Astrocyte (in vitro differentiated cells and primary cell): Measurements from ENCODE around the gene OPCML. TPM values are rescaled to one million over a fixed set of nuclear protein-coding genes. Genes with fewer than 3 reads are reported as not detected.

ENCODE experiments used
- DNase-seq: peaks from one replicate; pipeline ENCODE4 v3.0.0-alpha.2; 2010; ENCODE audit warnings: low read depth
- FAIRE-seq: peaks from 2 replicates; lab custom pipeline; 2011; peaks lifted over from hg19 to GRCh38; lab: Jason Lieb, UNC
- H2AFZ ChIP-seq: 2 replicates; pipeline ENCODE4 v1.6.0; 2012; ENCODE audit warnings: low read depth, low read length, inconsistent platforms
- H3K27ac ChIP-seq: 2 replicates; pipeline ENCODE4 v1.5.1; 2011; ENCODE audit warnings: low read depth, low read length, inconsistent platforms
- H3K27me3 ChIP-seq: 2 replicates; pipeline ENCODE4 v1.6.0; 2011; ENCODE audit warnings: low read length, inconsistent platforms; ENCODE audit not compliant: insufficient read depth
- H3K36me3 ChIP-seq: 2 replicates; pipeline ENCODE4 v1.5.1; 2011; ENCODE audit warnings: low read length, inconsistent platforms; ENCODE audit not compliant: insufficient read depth
- H3K4me1 ChIP-seq: 2 replicates; pipeline ENCODE4 v1.5.1; 2011; ENCODE audit warnings: low read length, inconsistent platforms; ENCODE audit not compliant: insufficient read depth
- H3K4me2 ChIP-seq: 2 replicates; pipeline ENCODE4 v1.6.0; 2012; ENCODE audit warnings: low read length, inconsistent platforms
- H3K4me3 ChIP-seq: 2 replicates; pipeline ENCODE4 v1.5.1; 2011; ENCODE audit warnings: low read depth, mild to moderate bottlenecking, low read length, inconsistent platforms; ENCODE audit not compliant: insufficient read depth
- H3K79me2 ChIP-seq: 2 replicates; pipeline ENCODE4 v1.6.0; 2012; ENCODE audit warnings: mild to moderate bottlenecking, low read length, inconsistent platforms; ENCODE audit not compliant: insufficient read depth
- H3K9ac ChIP-seq: 2 replicates; pipeline ENCODE4 v1.6.0; 2012; ENCODE audit warnings: mild to moderate bottlenecking, low read length, inconsistent platforms
- H3K9me3 ChIP-seq: 2 replicates; pipeline ENCODE4 v1.5.1; 2012; ENCODE audit warnings: low read depth, mild to moderate bottlenecking, low read length, inconsistent platforms; ENCODE audit not compliant: insufficient read depth
- H4K20me1 ChIP-seq: 2 replicates; pipeline ENCODE4 v1.6.0; 2012; ENCODE audit warnings: low read length, inconsistent platforms; ENCODE audit not compliant: insufficient read depth
- H3K27ac Mint-ChIP-seq: one replicate; pipeline ENCODE4 v1.8.0; 2021; ENCODE audit warnings: mild to moderate bottlenecking, mixed read lengths; ENCODE audit not compliant: unreplicated experiment
- H3K27me3 Mint-ChIP-seq: one replicate; pipeline ENCODE4 v1.8.0; 2021; ENCODE audit warnings: low read depth, mixed read lengths; ENCODE audit not compliant: unreplicated experiment
- H3K36me3 Mint-ChIP-seq: one replicate; pipeline ENCODE4 v1.8.0; 2021; ENCODE audit warnings: low read depth, mixed read lengths; ENCODE audit not compliant: unreplicated experiment
- H3K4me1 Mint-ChIP-seq: one replicate; pipeline ENCODE4 v1.8.0; 2021; ENCODE audit warnings: low read depth, mixed read lengths; ENCODE audit not compliant: unreplicated experiment
- H3K4me3 Mint-ChIP-seq: one replicate; pipeline ENCODE4 v1.8.0; 2021; ENCODE audit warnings: mild to moderate bottlenecking, moderate library complexity, mixed read lengths; ENCODE audit not compliant: unreplicated experiment
- H3K9me3 Mint-ChIP-seq: one replicate; pipeline ENCODE4 v1.8.0; 2021; ENCODE audit warnings: mild to moderate bottlenecking, mixed read lengths; ENCODE audit not compliant: unreplicated experiment
- CTCF ChIP-seq: IDR thresholded peaks from 2 replicates; pipeline ENCODE4 v1.5.1; 2011; ENCODE audit warnings: low read depth, mild to moderate bottlenecking, inconsistent platforms, low read length, moderate library complexity; ENCODE audit not compliant: insufficient read depth
- EZH2 ChIP-seq: IDR thresholded peaks from 2 replicates; pipeline ENCODE4 v1.6.1; 2012; ENCODE audit warnings: mild to moderate bottlenecking, low read length, inconsistent platforms; ENCODE audit not compliant: insufficient read depth
- total RNA-seq: library from RNA; stranded (reverse); gene quantifications from 2 replicates; pipeline ENCODE4 v1.2.1, GENCODE V29; 2021

Gene OPCML
- total RNA-seq, 1 donor from 2014 or later: 7.9 TPM

GRCh38 chr11:133206313-133207005 is 325.8 kb downstream of the OPCML start:
- Mint-ChIP-seq H3K9me3 (peaks cover 1% of the 10 kb centered on the region), H3K27ac (no peak overlapping the region), H3K36me3 (no peaks in the 10 kb centered on the region), H3K4me3 (no peak overlapping the region), H3K27me3 (peaks cover 8% of the 10 kb centered on the region), H3K4me1 (no peaks in the 10 kb centered on the region)
- no peak overlapping the region for H3K27ac ChIP-seq
- DNase-seq (no peak), FAIRE-seq (no peak)
- no peak overlapping the region for H2AFZ ChIP-seq
- no peaks in the 10 kb centered on the region for H3K4me1 ChIP-seq
- H3K9ac ChIP-seq: no peak overlapping the region
- H3K9me3 ChIP-seq: no peaks in the 10 kb centered on the region
- no peaks in the 10 kb centered on the region for H3K27me3 ChIP-seq
- no peaks in the 10 kb centered on the region for H3K36me3 ChIP-seq
- TF ChIP-seq CTCF: no peak
- no peak for TF ChIP-seq EZH2
- no peak overlapping the region for H3K4me2 ChIP-seq
- H4K20me1 ChIP-seq: no peaks in the 10 kb centered on the region
- H3K4me3 ChIP-seq: no peak overlapping the region
- H3K79me2 ChIP-seq: no peaks in the 10 kb centered on the region

DNA sequence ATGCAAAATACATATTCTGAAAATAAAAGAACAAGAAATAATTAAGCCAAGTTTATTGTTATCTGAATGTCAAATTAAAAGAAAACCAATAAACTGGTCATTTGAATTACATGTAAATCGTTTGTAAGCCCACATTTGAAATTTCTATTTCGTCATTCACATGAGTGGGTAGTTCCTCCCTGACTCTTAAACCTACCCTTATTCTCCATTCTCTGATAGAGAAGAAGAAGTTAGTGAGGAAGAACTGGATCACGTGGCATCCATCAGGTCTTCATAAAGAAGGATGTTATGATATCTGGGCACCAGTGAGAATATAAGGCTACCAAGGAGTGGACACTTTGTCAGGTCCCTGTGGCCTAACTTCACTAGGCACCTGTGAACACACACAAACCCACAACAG is 328.1 kb downstream of the OPCML start:
- Histone ChIP-seq H3K9me3 (no peaks in the 10 kb centered on the region), H3K4me2 (no peak overlapping the region), H3K9ac (no peak overlapping the region), H3K4me1 (no peaks in the 10 kb centered on the region), H4K20me1 (no peaks in the 10 kb centered on the region), H3K27me3 (no peaks in the 10 kb centered on the region), H2AFZ (no peak overlapping the region), H3K27ac (no peak overlapping the region), H3K4me3 (no peak overlapping the region), H3K36me3 (no peaks in the 10 kb centered on the region), H3K79me2 (no peaks in the 10 kb centered on the region)
- no peak for TF ChIP-seq CTCF
- TF ChIP-seq EZH2: no peak
- Mint-ChIP-seq H3K36me3 (no peaks in the 10 kb centered on the region), H3K27ac (no peak overlapping the region), H3K9me3 (peaks cover 1% of the 10 kb centered on the region), H3K4me1 (no peaks in the 10 kb centered on the region), H3K4me3 (no peak overlapping the region), H3K27me3 (peaks cover 3% of the 10 kb centered on the region)
- FAIRE-seq (no peak), DNase-seq (no peak)

GRCh38 chr11:133202816-133203215 is 329.5 kb downstream of the OPCML start:
- peaks cover 1% of the 10 kb centered on the region for H3K9me3 Mint-ChIP-seq
- H3K27me3 Mint-ChIP-seq: peaks cover 3% of the 10 kb centered on the region
- H3K9ac ChIP-seq: no peak overlapping the region

More at GRCh38 chr11:133202816-133203215, 329.5 kb downstream of the OPCML start:
- Mint-ChIP-seq H3K4me3 (no peak overlapping the region), H3K36me3 (no peaks in the 10 kb centered on the region), H3K4me1 (no peaks in the 10 kb centered on the region), H3K27ac (no peak overlapping the region)
- no peak overlapping the region for H3K4me3 ChIP-seq
- no peak overlapping the region for H3K4me2 ChIP-seq
- H3K9me3 ChIP-seq: no peaks in the 10 kb centered on the region
- TF ChIP-seq EZH2 (no peak), CTCF (no peak)
- H3K36me3 ChIP-seq: no peaks in the 10 kb centered on the region
- no peak overlapping the region for H2AFZ ChIP-seq
- no peaks in the 10 kb centered on the region for H3K4me1 ChIP-seq
- DNase-seq (no peak), FAIRE-seq (no peak)
- no peaks in the 10 kb centered on the region for H3K79me2 ChIP-seq
- H3K27ac ChIP-seq: no peak overlapping the region
- no peaks in the 10 kb centered on the region for H4K20me1 ChIP-seq
- no peaks in the 10 kb centered on the region for H3K27me3 ChIP-seq
